Stomach (tissue), 9 donors: Measurements from ENCODE around the gene COL5A1. TPM values are rescaled to one million over a fixed set of nuclear protein-coding genes. Genes with fewer than 3 reads are reported as not detected.

Experiments used
- DNase-seq, 2 donors: peaks; one replicate each; pipeline versions ENCODE4 v3.0.0 to v3.0.0-alpha.2; 2013 to 2019
- H3K27ac ChIP-seq, 5 donors: fragments of 200-600 bp in 4 of 5; sonication (generic) in 4 of 5; one replicate each; pipeline ENCODE4 v1.5.1; 2013 to 2019; ENCODE audit warnings: mild to moderate bottlenecking in 1 of 5, moderate library complexity in 1 of 5
- H3K27me3 ChIP-seq, 3 donors: fragments of 200-600 bp; sonication (generic); one replicate each; pipeline ENCODE4 v1.5.1; 2017 to 2019; ENCODE audit warnings: mixed run types in 1 of 3
- H3K36me3 ChIP-seq, 4 donors: fragments of 200-600 bp; sonication (generic); 1 replicate in 3 of 4; 2 replicates in 1 of 4; pipeline ENCODE4 v1.5.1; 2016 to 2019
- H3K4me1 ChIP-seq, 4 donors: fragments of 200-600 bp; sonication (generic); one replicate each; pipeline ENCODE4 v1.5.1; 2016 to 2019
- H3K4me3 ChIP-seq, 4 donors: fragments of 200-600 bp; sonication (generic) in 3 of 4; one replicate each; pipeline ENCODE4 v1.5.1; 2016 to 2019; ENCODE audit warnings: mild to moderate bottlenecking in 1 of 4
- H3K9me3 ChIP-seq, 4 donors: fragments of 200-600 bp; sonication (generic); one replicate each; pipeline ENCODE4 v1.5.1; 2016 to 2019
- CTCF ChIP-seq, 7 experiments: fragments of 450-650 bp in 4 of 7; fragments of 200-600 bp in 3 of 7; sonication (generic) in 3 of 7; IDR thresholded peaks; one replicate each; pipeline ENCODE4 v1.5.1; 2016 to 2019; ENCODE audit warnings: antibody characterized with exemption in 7 of 7, control low read depth in 2 of 7, mild to moderate bottlenecking in 1 of 7
- EP300 ChIP-seq: sonication (generic); formaldehyde crosslinking; IDR thresholded peaks from one replicate; pipeline ENCODE4 v1.6.1; 2017; ENCODE audit warnings: antibody characterized with exemption
- POLR2A ChIP-seq, 4 donors: fragments of 450-650 bp; IDR thresholded peaks; one replicate each; pipeline ENCODE4 v1.6.1; 2016; ENCODE audit warnings: antibody characterized with exemption in 4 of 4, control low read depth in 2 of 4, mild to moderate bottlenecking in 1 of 4, moderate library complexity in 1 of 4
- POLR2AphosphoS5 ChIP-seq, 3 donors: sonication (generic); formaldehyde crosslinking; IDR thresholded peaks; one replicate each; pipeline ENCODE4 v1.6.1; 2016; ENCODE audit warnings: antibody characterized with exemption in 3 of 3
- WGBS, 5 donors: extraction: QIAGEN DNeasy Blood & Tissue Kit in 3 of 5; methylation state at CpG; one replicate each; pipeline versions ENCODE4 v1.1.5 to v1.1.7; 2013 to 2018; 5-methylcytosine and 5-hydroxymethylcytosine counted together
- intact Hi-C: fragments of 100-400 bp; cut with DNase I; formaldehyde crosslinking; loops from one replicate; pipeline ENCODE4 v1.15.1; 2023; ENCODE audit warnings: low total_unique reads
- polyA plus RNA-seq, 3 donors: library from polyadenylated mRNA; stranded (reverse); fragments of 200-250 nt; gene quantifications; one replicate each; pipeline ENCODE4 v1.2.3, GENCODE V29; 2013
- total RNA-seq, 5 donors: library from RNA; depleted of rRNA; stranded (reverse); fragments of >200 nt; gene quantifications; one replicate each; pipeline versions ENCODE4 v1.1.0 to v1.2.3, GENCODE V29; 2014 to 2016
- donor health status: healthy with polysubstance abuse.
- donor health status: Bipolar disorder and iron deficiency.
- donor health status: healthy.

Gene COL5A1
- total and polyA plus RNA-seq, 8 donors: 7.3 to 205 (median 26.4) TPM

- no peak overlapping the region for H3K4me3 ChIP-seq
- DNase-seq: no peak
- intact Hi-C loops: no loop called here
- H3K27ac ChIP-seq: no peak overlapping the region
- TF ChIP-seq POLR2AphosphoS5 (IDR thresholded peaks at IDR 0.05) (no peak), CTCF (IDR thresholded peaks at IDR 0.05) (no peak), POLR2A (IDR thresholded peaks at IDR 0.05) (no peak), EP300 (no peak)
- no peaks in the 10 kb centered on the region for H3K9me3 ChIP-seq
- H3K36me3 ChIP-seq: peaks cover 0 to 11% (median 2%) of the 10 kb centered on the region in 4 donors
- peaks cover 6 to 42% (median 26%) of the 10 kb centered on the region in 4 donors for H3K4me1 ChIP-seq
- WGBS, 5 donors: 79 to 94% (median 83%) methylated on average over 10 of the region's 10 CpGs
- no peaks in the 10 kb centered on the region for H3K27me3 ChIP-seq
Observed at GRCh38 chr9:134687556-134687955, 46.0 kb downstream of the COL5A1 start.

- H3K4me3 ChIP-seq: no peak overlapping the region
- H3K36me3 ChIP-seq: peaks cover 0 to 14% (median 2%) of the 10 kb centered on the region in 4 donors
- H3K27ac ChIP-seq: peak overlapping the region in 1 of 5 donors; percentile 51
- no peak for DNase-seq
- no peaks in the 10 kb centered on the region for H3K27me3 ChIP-seq
- peaks cover 6 to 36% (median 22%) of the 10 kb centered on the region in 4 donors for H3K4me1 ChIP-seq
- 83 to 91% (median 86%) methylated on average over 9 to 15 of the region's 15 CpGs for WGBS, 5 donors
- TF ChIP-seq CTCF (IDR thresholded peaks at IDR 0.05) (no peak), POLR2A (IDR thresholded peaks at IDR 0.05) (no peak), EP300 (no peak), POLR2AphosphoS5 (IDR thresholded peaks at IDR 0.05) (no peak)
- no peaks in the 10 kb centered on the region for H3K9me3 ChIP-seq
- intact Hi-C loops: no loop called here
Observed at GRCh38 chr9:134688231-134688630, 46.6 kb downstream of the COL5A1 start.

- WGBS, 5 donors: 82 to 88% (median 84%) methylated on average over 16 to 17 of the region's 17 CpGs
- intact Hi-C loops: no loop called here
- no peak for DNase-seq
- H3K27ac ChIP-seq: peak overlapping the region in 2 of 5 donors; percentile 5 to 51
- no peaks in the 10 kb centered on the region for H3K27me3 ChIP-seq
- H3K4me1 ChIP-seq: peaks cover 6 to 35% (median 20%) of the 10 kb centered on the region in 4 donors
- peaks cover 0 to 14% (median 2%) of the 10 kb centered on the region in 4 donors for H3K36me3 ChIP-seq
- H3K4me3 ChIP-seq: no peak overlapping the region
- TF ChIP-seq EP300: no peak
- no peak for TF ChIP-seq POLR2AphosphoS5 (IDR thresholded peaks at IDR 0.05)
- TF ChIP-seq CTCF (IDR thresholded peaks at IDR 0.05): no peak
- no peaks in the 10 kb centered on the region for H3K9me3 ChIP-seq
Observed at GRCh38 chr9:134688661-134689320, 47.2 kb downstream of the COL5A1 start.

- Histone ChIP-seq H3K27ac (peak overlapping the region in 3 of 5 donors; percentile 5 to 51 (median 47)), H3K4me3 (no peak overlapping the region), H3K27me3 (no peaks in the 10 kb centered on the region), H3K36me3 (peaks cover 0 to 14% (median 2%) of the 10 kb centered on the region in 4 donors), H3K9me3 (no peaks in the 10 kb centered on the region), H3K4me1 (peaks cover 6 to 35% (median 20%) of the 10 kb centered on the region in 4 donors)
- intact Hi-C loops: no loop called here
- 41 to 47% (median 45%) methylated on average over 18 to 20 of the region's 20 CpGs for WGBS, 5 donors
- TF ChIP-seq POLR2AphosphoS5 (IDR thresholded peaks at IDR 0.05) (no peak), EP300 (no peak), POLR2A (IDR thresholded peaks at IDR 0.05) (no peak), CTCF (IDR thresholded peaks at IDR 0.05) (peak in 5 of 7 experiments; percentile 35 to 92 (median 75))
- DNase-seq: peak; percentile 56 to 80
Observed at GRCh38 chr9:134689321-134690181, 47.9 kb downstream of the COL5A1 start.
